GM10266 (cell line): ENCODE measurements around the gene MYOZ1.

Source experiments
- DNase-seq: peaks from one replicate; pipeline ENCODE4 v3.0.0; 2012; ENCODE audit errors: extremely low spot score
- CTCF ChIP-seq: IDR thresholded peaks from 2 replicates; pipeline ENCODE4 v1.5.1; 2012; ENCODE audit warnings: mild to moderate bottlenecking, low read depth; ENCODE audit not compliant: control insufficient read depth, insufficient read depth; ENCODE audit errors: missing control alignments

The MYOZ1 gene

GRCh38 chr10:73639286-73639685, 2.0 kb downstream of the MYOZ1 start:
- no peak for TF ChIP-seq CTCF
- DNase-seq, result no peak

- peak; percentile 3 for DNase-seq
- no peak for TF ChIP-seq CTCF
Measured at GRCh38 chr10:73635781-73636180, 5.5 kb downstream of the MYOZ1 start.

- DNase-seq, result no peak
- TF ChIP-seq CTCF, result no peak
Measured at GRCh38 chr10:73634421-73634820, 6.9 kb downstream of the MYOZ1 start.

GRCh38 chr10:73629165-73629564, 12.1 kb downstream of the MYOZ1 start:
- TF ChIP-seq CTCF, result no peak
- DNase-seq, result no peak

- no peak for TF ChIP-seq CTCF
- no peak for DNase-seq
Measured at GRCh38 chr10:73628405-73628804, 12.9 kb downstream of the MYOZ1 start.

- no peak for DNase-seq
Measured at GRCh38 chr10:73627300-73627699, 14.0 kb downstream of the MYOZ1 start.

More at GRCh38 chr10:73627300-73627699, 14.0 kb downstream of the MYOZ1 start:
- TF ChIP-seq CTCF, result no peak
